Measurements from ENCODE around the gene MRPS21. TPM values are rescaled to one million over a fixed set of nuclear protein-coding genes. Genes with fewer than 3 reads are reported as not detected.

The MRPS21 gene
- total and polyA plus RNA-seq, 2 of the 8 experiments (the other 6 are each of a cell fraction or from before 2014, with no cell fraction given) = 81.9 to 99.8 TPM

DNA sequence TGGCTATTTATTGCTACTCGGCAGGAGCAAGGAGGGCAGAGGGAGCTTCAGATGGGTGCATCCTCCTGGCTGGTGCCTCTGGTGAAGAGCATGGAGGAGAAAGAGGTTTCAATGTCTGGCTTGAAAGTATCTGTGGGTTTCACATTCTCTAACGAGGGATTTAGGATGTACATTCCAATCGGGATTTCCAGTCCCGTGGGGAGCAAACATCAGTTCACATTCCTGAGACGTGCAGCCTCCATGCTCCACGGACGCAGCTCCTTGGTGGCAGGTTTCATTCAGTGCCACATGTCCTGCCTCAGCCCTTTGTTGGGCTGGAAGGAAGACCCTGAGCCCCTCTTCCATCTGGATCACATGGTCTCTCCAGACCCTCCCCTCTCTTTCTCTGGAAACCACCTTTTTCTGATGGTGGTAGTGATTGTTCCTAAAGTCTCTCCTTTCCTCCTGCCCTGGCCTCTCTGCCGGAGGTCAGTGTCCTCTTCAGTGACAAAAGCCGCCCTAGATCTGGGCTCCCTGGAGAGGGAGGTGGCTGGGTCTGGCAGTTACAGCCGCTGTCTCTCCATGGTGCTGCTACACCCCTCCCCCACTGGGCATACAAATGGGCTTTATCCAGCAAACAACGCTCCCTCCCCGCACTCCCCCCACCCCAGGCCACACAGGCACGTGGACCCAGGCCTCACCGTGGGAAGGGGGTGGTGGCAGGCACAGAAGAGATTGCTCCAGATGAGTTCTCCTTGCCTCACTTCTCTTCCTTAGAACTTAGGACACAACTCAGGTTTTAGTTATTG lies 36.9 kb upstream of the MRPS21 start:
- CTCF ChIA-PET (ENCODE audit: partially characterized antibody) = interaction anchor here (0.6 to 17.5 kb wide), 16 partner anchors 11 to 276 kb away, joined by 3 to 326 read pairs (median 6); partner anchors contain the start of genes APH1A, C1orf54 and CIART
- Histone ChIP-seq H3K14ac (ENCODE audit: insufficient read length) (peak overlapping the region; percentile 89), H3K56ac (replicated peaks; ENCODE audit: insufficient read length, low read depth, low read length) (peak overlapping the region; percentile 67), H2BK5ac (ENCODE audit: low read depth, low read length) (peak overlapping the region; percentile 98), H2BK12ac (ENCODE audit: low read depth, low read length) (peak overlapping the region; percentile 99), H3K27ac (ENCODE audit: low read depth, low read length) (peak overlapping the region; percentile 95), H3K4me1 (replicated peaks in 1 of 4; ENCODE audit: control insufficient read depth in 3 of 4, insufficient read depth in 4 of 4, low read length in 3 of 4) (peaks cover 0 to 20% (median 14%) of the 10 kb centered on the region in 4 experiments; a peak in 6 of 7 replicates), H2AK5ac (ENCODE audit: low read depth, low read length) (peak overlapping the region; percentile 99), H2BK15ac (ENCODE audit: low read length) (peak overlapping the region; percentile 100), H3K79me2 (ENCODE audit: control insufficient read depth in 1 of 2, insufficient read depth in 2 of 2, low read length in 2 of 2) (peaks cover 4 to 25% of the 10 kb centered on the region in 2 experiments), H4K5ac (ENCODE audit: insufficient read length, low read depth, low read length) (peak overlapping the region; percentile 64), H3K36me3 (ENCODE audit: control insufficient read depth in 2 of 4, insufficient read depth in 4 of 4, low read length in 3 of 4) (peaks cover 2 to 8% (median 4%) of the 10 kb centered on the region in 4 experiments; a peak in 5 of 8 replicates), H3K4me2 (ENCODE audit: insufficient read depth in 1 of 2, low read depth in 2 of 2, low read length in 2 of 2) (peak overlapping the region; percentile 78 to 99), H2AFZ (ENCODE audit: low read length) (no peak overlapping the region), H4K91ac (replicated peaks; ENCODE audit: insufficient read length, low read length) (peak overlapping the region; percentile 96), H3K23ac (ENCODE audit: insufficient read length) (no peak overlapping the region), H4K20me1 (replicated peaks in 1 of 2; ENCODE audit: control insufficient read depth in 1 of 2, insufficient read depth in 2 of 2, low read length in 2 of 2) (no peaks in the 10 kb centered on the region), H3K9ac (replicated peaks in 1 of 4; ENCODE audit: extremely low read depth in 1 of 4, low read depth in 3 of 4, low read length in 3 of 4) (peak overlapping the region in 3 of 4 experiments; percentile 67 to 83 (median 80); a peak in 6 of 7 replicates), H3K27me3 (replicated peaks in 1 of 4; ENCODE audit: control insufficient read depth in 3 of 4, extremely low read depth in 1 of 4, insufficient read depth in 3 of 4, low read length in 3 of 4) (no peaks in the 10 kb centered on the region), H3K4ac (replicated peaks; ENCODE audit: insufficient read length, low read depth, low read length) (peak overlapping the region; percentile 95), H3K18ac (ENCODE audit: extremely low read depth, low read length) (peak overlapping the region; percentile 100), H4K8ac (ENCODE audit: extremely low read depth, insufficient read depth, low read length) (peak overlapping the region; percentile 81; the same call in 1 of the 2 replicates), H3K4me3 (ENCODE audit: extremely low read depth in 1 of 4, insufficient read depth in 2 of 4, low read depth in 3 of 4, low read length in 4 of 4) (peak overlapping the region; percentile 70 to 82 (median 80)), H3K79me1 (ENCODE audit: low read depth, low read length) (peaks cover 5% of the 10 kb centered on the region; the same call in 1 of the 2 replicates), H2BK20ac (ENCODE audit: low read length) (peak overlapping the region; percentile 96), H3K23me2 (ENCODE audit: low read depth, low read length) (peaks cover 36% of the 10 kb centered on the region), H2BK120ac (replicated peaks; ENCODE audit: low read depth, low read length) (peak overlapping the region; percentile 97), H3K9me3 (ENCODE audit: insufficient read depth in 2 of 2, low read depth in 1 of 2, low read length in 1 of 2) (no peaks in the 10 kb centered on the region)
- 5% methylated on average over 14 of the region's 14 CpGs; no CpG with 5 or more reads in 1 of the 2 experiments for WGBS, 2 experiments (ENCODE audit: extremely low coverage in 1 of 2, insufficient coverage in 1 of 2, insufficient read length in 1 of 2, insufficient replicate concordance in 2 of 2, low coverage in 1 of 2, low lambda C conversion rate in 2 of 2, missing lambda C conversion rate in 1 of 2)
- FAIRE-seq (no peak), DNase-seq (ENCODE audit: low read depth in 1 of 2, low spot score in 2 of 2) (peak in 1 of 2 experiments; percentile 70)
- POLR2A ChIA-PET (ENCODE audit: partially characterized antibody) = interaction anchor here (0.5 to 19.4 kb wide), 28 partner anchors 9 to 725 kb away, joined by 3 to 535 read pairs (median 6); partner anchors contain the start of genes ANP32E, ANXA9, APH1A and C1orf54
- no peak for TF ChIP-seq PHF8 (conservative IDR thresholded peaks at IDR 0.05; ENCODE audit: low read depth, low read length)
- peak; percentile 92 for TF ChIP-seq POLR2AphosphoS5 (IDR thresholded peaks at IDR 0.05; ENCODE audit: low read depth, low read length)
- 0 out of 4 replicates have a peak, but pooled peaks of 1 of the 2 experiments have one; percentile 38 for TF ChIP-seq HDAC2 (IDR thresholded peaks at IDR 0.05; ENCODE audit: borderline replicate concordance in 1 of 2, low read depth in 2 of 2, low read length in 2 of 2)
- TF ChIP-seq, protein P1, sequence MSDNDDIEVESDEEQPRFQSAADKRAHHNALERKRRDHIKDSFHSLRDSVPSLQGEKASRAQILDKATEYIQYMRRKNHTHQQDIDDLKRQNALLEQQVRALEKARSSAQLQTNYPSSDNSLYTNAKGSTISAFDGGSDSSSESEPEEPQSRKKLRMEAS (IDR thresholded peaks at IDR 0.05) = peak; percentile 70
- peak; percentile 57 for TF ChIP-seq TAF1 (IDR thresholded peaks at IDR 0.05; ENCODE audit: low read depth, low read length)
- peak; percentile 12 for TF ChIP-seq KDM4A (IDR thresholded peaks at IDR 0.05; ENCODE audit: low read depth, low read length, severe bottlenecking)
- no peak for TF ChIP-seq NANOG (IDR thresholded peaks at IDR 0.05; ENCODE audit: insufficient read depth, low read depth, low read length, poor library complexity, severe bottlenecking)
- TF ChIP-seq POLR2A (IDR thresholded peaks at IDR 0.05; ENCODE audit: control extremely low read depth in 1 of 2, low read depth in 2 of 2, low read length in 2 of 2) = peak; percentile 36 to 81

All from H1 (cell line).